GM23338 (cell line): Measurements from ENCODE around the gene COA1. TPM values are rescaled to one million over a fixed set of nuclear protein-coding genes. Genes with fewer than 3 reads are reported as not detected.
"Not testable (repeated sequence)": the region's sequence is repeated elsewhere in the genome, so short reads cannot be mapped to it uniquely, and the experiment has no call there.

Experiments used
- ATAC-seq: fragments of 200-7000 bp; cut with Tn5 transposase; 3 replicates; pipeline ENCODE4 v1.9.1; 2020
- DNase-seq: peaks from one replicate; pipeline ENCODE4 v3.0.0-alpha.2; 2015; ENCODE audit warnings: low spot score
- H2AFZ ChIP-seq: fragments of 200-600 bp; sonication (generic); 2 replicates; pipeline ENCODE4 v1.8.0; 2016; ENCODE audit warnings: antibody characterized with exemption, mild to moderate bottlenecking, moderate library complexity
- H3F3A ChIP-seq: fragments of 200-600 bp; sonication (generic); replicated peaks from 2 replicates; pipeline ENCODE4 v1.8.0; 2017; ENCODE audit warnings: antibody characterized with exemption, mixed run types, low read depth
- H3K27ac ChIP-seq: fragments of 200-600 bp; sonication (generic); 2 replicates; pipeline ENCODE4 v1.6.1; 2016; ENCODE audit warnings: low read depth
- H3K27me3 ChIP-seq: fragments of 200-600 bp; sonication (generic); 2 replicates; pipeline ENCODE4 v1.8.0; 2016; ENCODE audit warnings: mild to moderate bottlenecking, mixed run types, moderate library complexity; ENCODE audit not compliant: insufficient read depth
- H3K36me3 ChIP-seq: fragments of 200-600 bp; sonication (generic); 2 replicates; pipeline ENCODE4 v1.8.0; 2016; ENCODE audit warnings: mild to moderate bottlenecking; ENCODE audit not compliant: insufficient read depth
- H3K4me1 ChIP-seq: fragments of 200-600 bp; sonication (generic); 2 replicates; pipeline ENCODE4 v1.8.0; 2016; ENCODE audit warnings: mild to moderate bottlenecking, moderate library complexity; ENCODE audit not compliant: insufficient read depth
- H3K4me2 ChIP-seq: fragments of 200-600 bp; sonication (generic); 2 replicates; pipeline ENCODE4 v1.7.1; 2017; ENCODE audit warnings: mixed run types
- H3K4me3 ChIP-seq: fragments of 200-600 bp; sonication (generic); 2 replicates; pipeline ENCODE4 v1.6.1; 2016; ENCODE audit warnings: mixed run types
- H3K79me2 ChIP-seq: fragments of 200-600 bp; sonication (generic); replicated peaks from 2 replicates; pipeline ENCODE4 v1.8.0; 2017; ENCODE audit warnings: mild to moderate bottlenecking; ENCODE audit not compliant: insufficient read depth
- H3K9me2 ChIP-seq: fragments of 200-600 bp; sonication (generic); 2 replicates; pipeline ENCODE4 v1.8.0; 2017; ENCODE audit not compliant: insufficient read depth
- H4K20me1 ChIP-seq: fragments of 200-600 bp; sonication (generic); replicated peaks from 2 replicates; pipeline ENCODE4 v1.8.0; 2017; ENCODE audit warnings: mild to moderate bottlenecking; ENCODE audit not compliant: insufficient read depth
- H3K27ac Mint-ChIP-seq: 2 replicates; pipeline ENCODE4 v1.8.0; 2020; ENCODE audit warnings: inconsistent platforms, mild to moderate bottlenecking, moderate library complexity, mixed read lengths
- H3K27me3 Mint-ChIP-seq: 3 replicates; pipeline ENCODE4 v1.8.0; 2022; ENCODE audit warnings: low read depth, mild to moderate bottlenecking, moderate library complexity, mixed read lengths, inconsistent platforms; ENCODE audit not compliant: insufficient read depth, poor library complexity
- H3K36me3 Mint-ChIP-seq: 3 replicates; pipeline ENCODE4 v1.8.0; 2021; ENCODE audit warnings: low read depth, mild to moderate bottlenecking, inconsistent platforms, moderate library complexity, mixed read lengths
- H3K4me1 Mint-ChIP-seq: 3 replicates; pipeline ENCODE4 v1.8.0; 2020; ENCODE audit warnings: mild to moderate bottlenecking, inconsistent platforms, mixed read lengths
- H3K4me3 Mint-ChIP-seq: 3 replicates; pipeline ENCODE4 v1.8.0; 2021; ENCODE audit warnings: moderate library complexity, mild to moderate bottlenecking, inconsistent platforms, mixed read lengths
- H3K9me3 Mint-ChIP-seq: 3 replicates; pipeline ENCODE4 v1.8.0; 2020; ENCODE audit warnings: moderate library complexity, mild to moderate bottlenecking, inconsistent platforms, mixed read lengths
- ZNF462 ChIP-seq: fragments of 250-450 bp; sonication (Bioruptor Pico); IDR thresholded peaks from 2 replicates; pipeline ENCODE4 v1.5.0; 2020; ENCODE audit warnings: mild to moderate bottlenecking, moderate library complexity
- polyA plus RNA-seq: library from polyadenylated mRNA; unstranded; fragments of >200 nt; fragmentation: Nextera tagmentation; extraction: Ambion mirVana; gene quantifications from 2 replicates; pipeline ENCODE4 v1.2.1, GENCODE V29; 2016
- total RNA-seq: library from RNA; depleted of rRNA; stranded (reverse); fragments of >200 nt; shearing (Covaris generic); gene quantifications from 2 replicates; pipeline ENCODE4 v1.2.3, GENCODE V29; 2014

The COA1 gene
- total and polyA plus RNA-seq, 2 experiments from 2014 or later, result 156 to 158 TPM

- no peak overlapping the region for H2AFZ ChIP-seq
- no peak overlapping the region for H3K27ac ChIP-seq
- peaks cover 7% of the 10 kb centered on the region for H3K4me1 ChIP-seq
- H3K27me3 Mint-ChIP-seq, result peaks cover 5% of the 10 kb centered on the region
- no peaks in the 10 kb centered on the region for H3K9me2 ChIP-seq
- no peak for ATAC-seq
- H3K27ac Mint-ChIP-seq, result no peak overlapping the region
- no peaks in the 10 kb centered on the region for H3K27me3 ChIP-seq
- H3F3A ChIP-seq, result no peaks in the 10 kb centered on the region
- H3K79me2 ChIP-seq, result no peaks in the 10 kb centered on the region
- H3K9me3 Mint-ChIP-seq, result no peaks in the 10 kb centered on the region
- H3K4me1 Mint-ChIP-seq, result peaks cover 8% of the 10 kb centered on the region; the same call in 2 of the 3 replicates
- peaks cover 7% of the 10 kb centered on the region; the same call in 1 of the 2 replicates for H3K36me3 ChIP-seq
- no peak for TF ChIP-seq ZNF462 (CRISPR knock-in tag)
- no peak for DNase-seq
- no peak overlapping the region for H3K4me3 ChIP-seq
- H3K4me2 ChIP-seq, result no peak overlapping the region
- no peaks in the 10 kb centered on the region for H4K20me1 ChIP-seq
- peaks cover 32% of the 10 kb centered on the region; the same call in 2 of the 3 replicates for H3K36me3 Mint-ChIP-seq
- no peak overlapping the region for H3K4me3 Mint-ChIP-seq
Observed at GRCh38 chr7:43628431-43628830, 100.9 kb downstream of the COA1 start.

- not testable (repeated sequence) for ATAC-seq, H3K27me3 Mint-ChIP-seq, H3K27me3 ChIP-seq, H3K9me2 ChIP-seq, H3K27ac Mint-ChIP-seq, H3K79me2 ChIP-seq, DNase-seq, H3K4me3 ChIP-seq, H3K27ac ChIP-seq, H3K4me3 Mint-ChIP-seq, H3F3A ChIP-seq, H3K4me2 ChIP-seq, H3K4me1 Mint-ChIP-seq, H4K20me1 ChIP-seq, H3K4me1 ChIP-seq, H2AFZ ChIP-seq, H3K36me3 ChIP-seq, H3K9me3 Mint-ChIP-seq
- peaks cover 30% of the 10 kb centered on the region for H3K36me3 Mint-ChIP-seq
Observed at GRCh38 chr7:43627798-43628197, 101.5 kb downstream of the COA1 start.
